Activated CD4-positive, alpha-beta T cell treated with anti-CD3 and anti-CD28 coated beads for 36 hours (primary cell): Measurements from ENCODE around the gene LDLR. TPM values are rescaled to one million over a fixed set of nuclear protein-coding genes. Genes with fewer than 3 reads are reported as not detected.
"Not testable (repeated sequence)": the region's sequence is repeated elsewhere in the genome, so short reads cannot be mapped to it uniquely, and the experiment has no call there.

Source experiments
- ATAC-seq: fragments of 200-7000 bp; cut with Tn5 transposase; one replicate; pipeline ENCODE4 v1.10.0; 2021; ENCODE audit warnings: mild to moderate bottlenecking, moderate library complexity
- CTCF ChIA-PET: fragments of 350-600 bp; sonication (Branson Sonifier 250); formaldehyde crosslinking; loops from one replicate; lab custom pipeline; 2021; ENCODE audit warnings: antibody characterized with exemption; lab: Charles Lee
- POLR2A ChIA-PET: fragments of 350-600 bp; sonication (Branson Sonifier 250); formaldehyde crosslinking; loops from one replicate; lab custom pipeline; 2021; ENCODE audit warnings: antibody characterized with exemption, inconsistent platforms; lab: Charles Lee
- DNase-seq: peaks from one replicate; pipeline ENCODE4 v3.0.0-alpha.2; 2020
- H3K27ac Mint-ChIP-seq: one replicate; pipeline ENCODE4 v1.8.0; 2021; ENCODE audit warnings: mixed read lengths
- H3K27me3 Mint-ChIP-seq: one replicate; pipeline ENCODE4 v1.8.0; 2021; ENCODE audit warnings: mixed read lengths
- H3K36me3 Mint-ChIP-seq: one replicate; pipeline ENCODE4 v1.8.0; 2021; ENCODE audit warnings: low read depth, mixed read lengths
- H3K4me1 Mint-ChIP-seq: one replicate; pipeline ENCODE4 v1.8.0; 2021; ENCODE audit warnings: mixed read lengths
- H3K4me3 Mint-ChIP-seq: one replicate; pipeline ENCODE4 v1.8.0; 2021; ENCODE audit warnings: mild to moderate bottlenecking, moderate library complexity, mixed read lengths
- H3K9me3 Mint-ChIP-seq: one replicate; pipeline ENCODE4 v1.8.0; 2021; ENCODE audit warnings: low read depth, mixed read lengths
- intact Hi-C, 2 experiments: fragments of 100-400 bp; cut with DNase I in 1 of 2; cut with micrococcal nuclease in 1 of 2; formaldehyde crosslinking; loops; one replicate each; pipeline versions ENCODE4 v1.14.2 to v1.15.1; 2022 to 2024; cut with DNase I, micrococcal nuclease
- total RNA-seq, 2 experiments: library from RNA; stranded (reverse); gene quantifications; one replicate each; pipeline ENCODE4 v1.2.3, GENCODE V29; 2021

Gene LDLR
- total RNA-seq, 2 experiments from 2014 or later: 73.0 to 73.8 TPM

DNA sequence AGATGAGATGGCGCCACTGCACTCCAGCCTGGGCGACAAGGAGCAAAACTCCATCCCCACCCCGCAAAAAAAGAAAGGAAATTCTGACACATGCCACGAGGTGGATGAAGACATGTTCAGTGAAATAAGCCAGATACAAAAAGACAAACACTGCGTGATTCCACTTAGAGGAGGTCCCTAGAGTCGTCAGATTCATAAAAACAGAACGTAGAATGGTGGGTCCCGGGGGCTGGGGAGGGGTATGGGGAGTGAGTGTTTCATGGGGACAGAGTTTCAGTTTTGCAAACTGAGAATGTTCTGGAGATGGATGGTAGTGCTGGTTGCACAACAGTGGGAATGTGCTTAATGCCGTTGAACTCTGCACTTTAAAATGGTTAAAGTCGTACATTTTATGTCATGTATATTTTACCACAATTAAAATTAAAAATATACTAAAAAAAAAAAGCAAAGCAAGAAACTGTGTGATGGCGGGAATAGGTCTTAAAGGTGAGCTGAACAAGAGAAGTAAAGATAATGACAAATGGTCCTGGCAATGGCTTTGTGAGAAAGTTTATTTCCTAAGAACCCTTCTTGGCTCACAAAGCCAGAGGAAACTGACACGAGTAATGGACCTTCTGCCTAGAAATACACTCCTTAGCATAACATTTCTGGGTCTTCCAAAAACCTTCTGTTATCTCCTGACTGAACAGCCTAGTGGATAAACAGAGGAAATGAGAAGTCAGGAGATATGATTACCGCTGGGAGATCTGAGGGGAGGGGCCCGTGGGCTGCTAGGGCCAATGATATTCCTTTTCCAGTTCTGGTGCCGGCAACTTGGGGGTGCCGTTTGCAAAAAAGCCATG, 70.6 kb downstream of the LDLR start:
- POLR2A ChIA-PET: no interaction called here
- intact Hi-C loops: no loop called here
- H3K4me1 Mint-ChIP-seq: peaks cover 5% of the 10 kb centered on the region
- DNase-seq: no peak
- peaks cover under 1% of the 10 kb centered on the region for H3K36me3 Mint-ChIP-seq
- no peak overlapping the region for H3K4me3 Mint-ChIP-seq
- H3K27ac Mint-ChIP-seq: no peak overlapping the region
- no peak for ATAC-seq
- CTCF ChIA-PET: interaction anchor here (0.7 kb wide), 1 partner anchor 211 kb away, joined by 3 read pairs; no protein-coding TSS in a partner anchor
- H3K27me3 Mint-ChIP-seq: no peaks in the 10 kb centered on the region
- peaks cover 2% of the 10 kb centered on the region for H3K9me3 Mint-ChIP-seq

DNA sequence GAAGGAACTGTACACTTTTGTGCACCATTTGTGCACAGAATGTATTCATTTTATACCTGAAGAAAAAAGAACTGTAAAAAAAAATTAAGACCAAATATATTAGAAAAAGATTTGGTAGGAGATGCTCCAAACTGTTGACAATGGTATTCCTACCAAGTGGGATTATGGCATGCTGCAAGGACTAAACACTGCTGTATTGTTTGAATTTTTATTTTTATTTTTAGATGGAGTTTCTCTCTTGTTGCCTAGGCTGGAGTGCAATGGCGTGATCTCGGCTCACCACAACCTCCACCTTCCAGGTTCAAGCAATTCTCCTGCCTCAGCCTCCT, 71.1 kb downstream of the LDLR start:
- DNase-seq, H3K9me3 Mint-ChIP-seq, H3K27ac Mint-ChIP-seq, H3K4me3 Mint-ChIP-seq, H3K27me3 Mint-ChIP-seq, H3K36me3 Mint-ChIP-seq, intact Hi-C loops, H3K4me1 Mint-ChIP-seq, ATAC-seq, POLR2A ChIA-PET, CTCF ChIA-PET: not testable (repeated sequence)

DNA sequence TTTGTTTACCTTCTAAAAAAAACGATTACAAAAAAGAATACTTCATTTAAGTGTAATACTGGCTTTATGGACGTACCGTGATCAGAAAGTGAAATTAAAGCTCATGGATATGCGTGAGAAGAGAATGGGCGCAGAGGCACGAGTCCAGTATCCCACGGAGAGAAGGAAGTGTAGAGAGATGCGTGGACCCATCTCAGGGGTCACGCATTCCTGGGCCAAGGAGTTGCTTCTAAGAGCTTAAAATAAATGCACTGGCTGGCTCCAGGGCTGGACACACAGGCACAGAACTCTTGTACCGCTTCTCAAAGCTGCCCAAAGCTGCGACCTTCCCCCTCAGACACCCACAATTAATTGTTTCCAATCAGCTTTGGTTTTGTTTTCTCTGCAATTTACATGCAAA, 75.0 kb downstream of the LDLR start:
- Mint-ChIP-seq H3K27ac (no peak overlapping the region), H3K4me1 (no peaks in the 10 kb centered on the region), H3K27me3 (no peaks in the 10 kb centered on the region), H3K4me3 (no peak overlapping the region), H3K36me3 (no peaks in the 10 kb centered on the region), H3K9me3 (peaks cover 2% of the 10 kb centered on the region)
- no peak for DNase-seq
- intact Hi-C loops: no loop called here
- ATAC-seq: no peak
- ChIA-PET CTCF (interaction anchor here (1.1 to 1.8 kb wide), 3 partner anchors 10 to 300 kb away, joined by 4 to 8 read pairs (median 4); partner anchors contain the start of gene SPC24), POLR2A (no interaction called here)

DNA sequence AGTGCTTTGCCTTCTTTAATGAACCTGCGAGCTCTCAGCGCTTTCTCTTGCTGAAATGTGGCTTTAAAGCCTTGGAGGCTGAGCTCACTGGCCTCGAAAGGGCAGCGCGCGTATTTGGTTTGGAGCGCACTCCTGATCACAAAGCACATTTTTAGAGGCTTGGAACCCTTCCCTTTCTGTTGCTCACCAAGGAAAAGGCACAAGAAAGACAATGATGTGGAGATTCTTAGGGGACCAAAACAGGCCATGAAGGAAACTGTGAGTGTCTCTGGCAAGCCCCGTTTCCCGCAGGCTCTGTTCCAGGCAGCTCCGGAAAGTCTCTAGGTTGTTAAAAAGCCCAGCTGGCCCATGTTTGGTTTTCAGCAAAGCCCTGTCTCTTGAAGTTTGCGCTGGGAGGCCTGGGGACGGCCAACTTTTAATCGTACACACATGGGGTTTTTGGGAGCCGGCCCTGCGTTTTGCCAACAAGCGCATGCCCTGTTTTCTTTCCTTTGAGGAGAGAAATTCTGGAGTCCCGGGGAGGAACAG, 75.7 kb downstream of the LDLR start:
- ChIA-PET POLR2A (no interaction called here), CTCF (interaction anchor here (1.4 to 1.8 kb wide), 2 partner anchors 10 to 300 kb away, joined by 4 to 8 read pairs; partner anchors contain the start of gene SPC24)
- DNase-seq (no peak), ATAC-seq (no peak)
- intact Hi-C loops: loop anchor here in 1 of 2 experiments (5.0 kb wide), 1 partner anchor 37 kb away; no protein-coding TSS in a partner anchor
- no peak overlapping the region for H3K27ac Mint-ChIP-seq
- H3K36me3 Mint-ChIP-seq: no peaks in the 10 kb centered on the region
- no peak overlapping the region for H3K4me3 Mint-ChIP-seq
- peaks cover 2% of the 10 kb centered on the region for H3K9me3 Mint-ChIP-seq
- no peaks in the 10 kb centered on the region for H3K27me3 Mint-ChIP-seq
- no peaks in the 10 kb centered on the region for H3K4me1 Mint-ChIP-seq

DNA sequence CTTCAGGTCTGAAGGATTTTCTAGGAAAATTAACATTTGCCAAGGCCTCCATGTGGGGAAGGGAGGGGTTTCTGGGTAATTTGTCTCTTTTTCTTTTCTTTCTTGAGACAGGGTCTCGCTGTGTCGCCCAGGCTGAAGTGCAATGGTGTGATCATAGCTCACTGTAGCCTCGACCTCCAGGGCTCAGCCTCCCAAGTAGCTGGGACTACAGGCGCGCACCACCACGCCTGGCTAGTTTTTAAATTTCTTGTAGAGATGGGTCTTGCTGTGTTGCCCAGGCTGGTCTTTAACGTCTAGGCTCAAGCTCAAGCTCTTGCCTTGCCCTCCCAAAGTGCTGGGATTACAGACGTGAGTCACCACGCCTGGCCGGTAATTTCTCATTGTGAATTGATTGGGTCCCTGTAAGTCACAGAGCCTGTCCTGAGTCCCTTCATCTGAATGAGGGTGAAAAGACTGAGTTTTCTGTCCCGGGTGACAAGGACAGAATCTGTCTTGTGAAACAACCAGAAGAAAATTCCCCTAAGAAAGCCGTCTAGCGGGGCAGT, 76.3 kb downstream of the LDLR start:
- no peaks in the 10 kb centered on the region for H3K4me1 Mint-ChIP-seq
- no peaks in the 10 kb centered on the region for H3K36me3 Mint-ChIP-seq
- no peaks in the 10 kb centered on the region for H3K9me3 Mint-ChIP-seq
- no peak overlapping the region for H3K4me3 Mint-ChIP-seq
- POLR2A ChIA-PET: no interaction called here
- ATAC-seq (no peak), DNase-seq (no peak)
- CTCF ChIA-PET: no interaction called here
- H3K27me3 Mint-ChIP-seq: no peaks in the 10 kb centered on the region
- intact Hi-C loops: loop anchor here in 1 of 2 experiments (5.0 kb wide), 1 partner anchor 37 kb away; no protein-coding TSS in a partner anchor
- H3K27ac Mint-ChIP-seq: no peak overlapping the region

DNA sequence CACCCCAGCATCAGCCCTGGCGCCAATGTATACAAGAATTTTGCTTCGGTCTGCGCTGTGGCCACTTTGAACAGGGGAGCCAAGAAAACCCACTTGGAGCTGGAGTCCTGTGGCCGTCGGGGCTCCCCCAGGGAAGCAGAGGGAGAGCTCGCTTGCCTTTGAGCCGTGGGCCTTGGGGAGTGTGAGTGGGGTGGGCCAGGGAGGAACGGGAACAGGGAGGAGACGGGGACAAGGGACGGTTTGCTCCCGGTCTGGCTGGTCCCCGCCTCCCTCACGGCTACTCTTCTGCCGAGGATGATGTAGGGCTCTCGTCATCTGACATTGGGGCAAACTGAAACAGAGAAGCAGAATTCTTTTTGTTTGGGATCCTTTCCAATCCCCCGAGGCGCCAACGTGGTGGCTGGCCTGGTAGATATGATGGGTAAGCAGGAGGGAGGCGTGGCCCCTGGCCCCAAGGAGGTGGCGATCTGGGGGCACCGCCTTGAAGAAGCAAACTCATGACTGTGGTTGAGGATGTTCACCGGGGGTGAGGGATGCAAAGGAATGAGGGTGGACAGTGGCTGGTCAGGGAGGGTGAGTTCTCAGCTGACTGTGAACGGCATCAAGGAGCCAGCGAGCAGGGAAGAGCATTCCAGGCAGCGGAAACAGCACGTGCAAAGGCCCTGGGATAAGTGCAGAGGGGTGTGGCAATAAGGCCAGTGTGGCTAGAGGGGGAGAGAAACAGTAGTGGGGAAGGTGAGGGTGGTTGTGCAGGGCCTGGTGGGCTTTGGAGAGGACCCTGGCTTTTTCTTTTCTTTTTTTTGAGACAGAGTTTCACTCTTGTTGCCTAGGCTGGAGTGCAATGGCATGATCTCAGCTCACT, 77.2 kb downstream of the LDLR start:
- DNase-seq: no peak
- Mint-ChIP-seq H3K27me3 (no peaks in the 10 kb centered on the region), H3K27ac (no peak overlapping the region), H3K9me3 (no peaks in the 10 kb centered on the region), H3K4me1 (no peaks in the 10 kb centered on the region), H3K4me3 (no peak overlapping the region), H3K36me3 (no peaks in the 10 kb centered on the region)
- ATAC-seq: no peak
- POLR2A ChIA-PET: no interaction called here
- intact Hi-C loops: loop anchor here in 1 of 2 experiments (5.0 kb wide), 1 partner anchor 36 kb away; no protein-coding TSS in a partner anchor
- CTCF ChIA-PET: no interaction called here

DNA sequence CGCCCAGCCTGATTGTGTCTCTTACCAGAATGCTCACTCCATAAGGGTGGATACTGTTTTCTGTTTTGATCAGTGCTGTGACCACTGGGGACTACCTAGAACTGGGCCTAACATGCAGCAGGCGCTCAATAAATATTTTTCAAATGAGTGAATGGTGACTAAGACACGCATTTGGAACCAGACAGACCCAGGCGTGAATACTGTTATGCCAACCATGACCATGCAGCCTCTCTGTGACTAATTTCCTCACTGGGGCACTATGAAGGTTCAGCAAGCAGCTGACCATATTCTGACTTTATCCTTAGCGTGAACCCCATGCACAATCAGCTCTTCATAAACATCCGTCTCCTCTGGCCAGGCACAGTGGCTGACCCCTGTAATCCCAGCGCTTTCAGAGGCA, 79.3 kb downstream of the LDLR start:
- POLR2A ChIA-PET: interaction anchor here (0.5 kb wide), 1 partner anchor 510 kb away, joined by 7 read pairs; no protein-coding TSS in a partner anchor
- no peaks in the 10 kb centered on the region for H3K9me3 Mint-ChIP-seq
- H3K4me3 Mint-ChIP-seq: no peak overlapping the region
- H3K36me3 Mint-ChIP-seq: no peaks in the 10 kb centered on the region
- DNase-seq (no peak), ATAC-seq (no peak)
- H3K27me3 Mint-ChIP-seq: no peaks in the 10 kb centered on the region
- CTCF ChIA-PET: no interaction called here
- intact Hi-C loops: loop anchor here in 1 of 2 experiments (5.0 kb wide), 1 partner anchor 34 kb away; no protein-coding TSS in a partner anchor
- no peaks in the 10 kb centered on the region for H3K4me1 Mint-ChIP-seq
- H3K27ac Mint-ChIP-seq: no peak overlapping the region

DNA sequence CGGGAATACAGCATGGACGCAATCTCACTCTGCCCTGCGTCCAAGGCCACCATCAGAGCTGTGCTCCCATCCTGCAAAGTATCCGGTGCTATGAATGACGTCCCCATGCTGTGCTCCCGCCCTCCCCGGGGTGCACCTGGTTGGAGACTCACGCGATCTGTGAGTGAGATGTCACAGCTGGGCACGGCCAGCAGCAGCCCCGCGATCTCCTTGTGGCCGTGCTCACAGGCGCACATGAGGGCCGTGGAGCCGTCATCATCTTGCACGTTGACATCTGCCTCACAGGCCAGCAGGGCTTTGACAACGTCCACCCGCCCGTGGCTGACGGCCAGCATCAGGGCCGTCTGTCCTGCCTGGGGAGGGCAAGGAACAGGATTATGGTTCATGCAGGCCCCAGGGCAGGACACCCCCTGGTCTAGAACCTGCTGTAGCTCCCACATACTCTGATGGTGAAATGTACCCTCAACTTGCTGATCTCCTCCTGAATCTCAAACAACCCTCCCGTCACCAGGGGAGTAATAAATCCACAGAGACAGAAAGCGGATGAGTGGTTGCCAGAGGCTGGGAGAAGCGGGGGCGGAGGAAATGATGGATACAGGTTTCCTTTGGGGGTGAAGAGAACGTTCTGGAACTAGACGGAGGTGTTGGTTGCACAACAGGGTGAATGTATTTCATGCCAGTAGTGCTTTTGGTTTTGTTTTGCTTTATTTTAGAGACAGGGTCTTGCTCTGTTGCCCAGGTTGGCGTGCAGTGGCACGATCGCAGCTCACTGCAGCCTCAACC, 80.8 kb downstream of the LDLR start:
- H3K27ac Mint-ChIP-seq: no peak overlapping the region
- no peak for ATAC-seq
- ChIA-PET POLR2A (no interaction called here), CTCF (no interaction called here)
- intact Hi-C loops: loop anchor here in 1 of 2 experiments (5.0 kb wide), 1 partner anchor 32 kb away; no protein-coding TSS in a partner anchor
- no peaks in the 10 kb centered on the region for H3K36me3 Mint-ChIP-seq
- DNase-seq: no peak
- H3K27me3 Mint-ChIP-seq: no peaks in the 10 kb centered on the region
- H3K4me1 Mint-ChIP-seq: no peaks in the 10 kb centered on the region
- H3K9me3 Mint-ChIP-seq: no peaks in the 10 kb centered on the region
- no peak overlapping the region for H3K4me3 Mint-ChIP-seq

DNA sequence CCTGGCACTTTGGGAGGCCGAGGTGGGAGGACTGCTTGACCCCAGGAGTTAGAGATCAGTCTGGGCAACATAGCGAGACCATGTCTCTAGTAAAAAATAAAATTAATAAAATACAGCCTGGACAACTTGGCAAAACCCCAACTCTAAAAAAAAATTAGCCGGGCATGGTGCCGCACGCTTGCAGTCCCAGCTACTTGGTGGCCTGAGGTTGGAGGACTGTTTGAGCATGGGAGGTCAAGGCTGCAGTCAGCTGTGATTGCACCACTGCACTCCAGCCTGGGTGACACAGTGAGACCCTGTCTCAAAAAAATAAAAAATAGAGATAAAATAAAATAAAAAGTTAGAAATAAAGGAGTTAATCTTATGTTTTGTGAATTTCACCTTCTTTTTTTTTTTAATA, 81.9 kb downstream of the LDLR start:
- Mint-ChIP-seq H3K27me3 (no peaks in the 10 kb centered on the region), H3K4me1 (no peaks in the 10 kb centered on the region), H3K9me3 (no peaks in the 10 kb centered on the region), H3K27ac (no peak overlapping the region), H3K4me3 (no peak overlapping the region), H3K36me3 (no peaks in the 10 kb centered on the region)
- intact Hi-C loops: no loop called here
- ChIA-PET POLR2A (no interaction called here), CTCF (no interaction called here)
- DNase-seq (no peak), ATAC-seq (no peak)

DNA sequence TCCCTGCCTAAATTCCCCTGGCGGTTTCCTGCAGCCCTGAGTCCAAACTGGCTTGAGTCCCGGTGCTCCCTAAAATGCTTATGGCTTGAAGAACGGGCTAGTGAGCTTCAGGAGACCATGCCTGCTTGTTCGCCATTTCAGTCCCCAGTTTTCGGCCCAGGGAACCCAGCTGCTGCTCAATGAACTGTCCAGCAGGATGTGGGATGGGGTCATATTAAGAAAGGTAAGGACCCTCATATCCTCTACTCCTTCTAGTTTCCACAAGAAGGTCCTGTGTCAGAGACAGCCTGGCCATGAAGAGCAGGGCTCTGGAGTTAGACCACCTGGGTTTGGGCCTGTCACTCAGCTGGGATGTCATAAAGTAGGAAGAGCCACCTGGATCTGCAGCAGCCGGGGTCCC, 83.3 kb downstream of the LDLR start:
- ATAC-seq: no peak
- no peak overlapping the region for H3K27ac Mint-ChIP-seq

More for the DNA sequence above, 83.3 kb downstream of the LDLR start:
- Mint-ChIP-seq H3K27me3 (no peaks in the 10 kb centered on the region), H3K4me3 (no peak overlapping the region), H3K4me1 (no peaks in the 10 kb centered on the region), H3K36me3 (no peaks in the 10 kb centered on the region), H3K9me3 (no peaks in the 10 kb centered on the region)
- CTCF ChIA-PET: no interaction called here
- POLR2A ChIA-PET: no interaction called here
- intact Hi-C loops: no loop called here
- no peak for DNase-seq
